ENCODE measurements around the gene BIVM. TPM values are rescaled to one million over a fixed set of nuclear protein-coding genes. Genes with fewer than 3 reads are reported as not detected.

Gene BIVM
- total and polyA plus RNA-seq, 12 donors: 6.1 to 32.9 (median 15.9) TPM

DNA sequence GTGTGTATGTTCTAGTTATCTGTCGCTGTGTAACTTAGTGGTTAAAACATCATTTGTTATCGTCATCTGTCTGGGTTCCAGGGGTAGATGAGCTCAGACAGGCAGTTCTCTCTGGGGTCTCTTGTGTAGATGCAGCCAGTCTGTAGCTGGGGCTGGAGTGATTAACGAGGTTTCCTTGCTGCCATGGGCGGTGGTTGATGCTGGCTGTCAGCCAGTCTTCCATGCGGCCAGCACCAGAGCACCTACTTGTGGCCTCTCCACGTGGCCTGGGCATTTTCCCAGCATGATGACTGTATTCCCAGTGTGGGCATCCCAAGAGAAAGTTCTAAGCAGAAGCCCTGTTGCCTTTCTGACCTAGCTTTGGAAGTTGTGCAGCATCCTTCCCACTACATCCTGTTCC lies 57.6 kb downstream of the BIVM start:
- Histone ChIP-seq H3K27ac (no peak overlapping the region), H3K4me1 (replicated peaks in 1 of 2) (no peaks in the 10 kb centered on the region), H3K4me3 (no peak overlapping the region), H3K36me3 (replicated peaks in 1 of 2) (peaks cover 0 to 86% of the 10 kb centered on the region in 2 donors), H3K9me3 (replicated peaks in 1 of 3) (no peaks in the 10 kb centered on the region), H3K27me3 (no peaks in the 10 kb centered on the region)
- 25 to 45% (median 37%) methylated on average over 4 to 6 of the region's 6 CpGs for WGBS, 4 donors
- peak in 6 of 7 donors; percentile 45 to 69 (median 60) for DNase-seq
- TF ChIP-seq, protein P1, sequence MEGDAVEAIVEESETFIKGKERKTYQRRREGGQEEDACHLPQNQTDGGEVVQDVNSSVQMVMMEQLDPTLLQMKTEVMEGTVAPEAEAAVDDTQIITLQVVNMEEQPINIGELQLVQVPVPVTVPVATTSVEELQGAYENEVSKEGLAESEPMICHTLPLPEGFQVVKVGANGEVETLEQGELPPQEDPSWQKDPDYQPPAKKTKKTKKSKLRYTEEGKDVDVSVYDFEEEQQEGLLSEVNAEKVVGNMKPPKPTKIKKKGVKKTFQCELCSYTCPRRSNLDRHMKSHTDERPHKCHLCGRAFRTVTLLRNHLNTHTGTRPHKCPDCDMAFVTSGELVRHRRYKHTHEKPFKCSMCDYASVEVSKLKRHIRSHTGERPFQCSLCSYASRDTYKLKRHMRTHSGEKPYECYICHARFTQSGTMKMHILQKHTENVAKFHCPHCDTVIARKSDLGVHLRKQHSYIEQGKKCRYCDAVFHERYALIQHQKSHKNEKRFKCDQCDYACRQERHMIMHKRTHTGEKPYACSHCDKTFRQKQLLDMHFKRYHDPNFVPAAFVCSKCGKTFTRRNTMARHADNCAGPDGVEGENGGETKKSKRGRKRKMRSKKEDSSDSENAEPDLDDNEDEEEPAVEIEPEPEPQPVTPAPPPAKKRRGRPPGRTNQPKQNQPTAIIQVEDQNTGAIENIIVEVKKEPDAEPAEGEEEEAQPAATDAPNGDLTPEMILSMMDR (IDR thresholded peaks at IDR 0.05): no peak
- TF ChIP-seq POLR2A (IDR thresholded peaks at IDR 0.05): no peak
- intact Hi-C loops (cut with DNase I): no loop called here

DNA sequence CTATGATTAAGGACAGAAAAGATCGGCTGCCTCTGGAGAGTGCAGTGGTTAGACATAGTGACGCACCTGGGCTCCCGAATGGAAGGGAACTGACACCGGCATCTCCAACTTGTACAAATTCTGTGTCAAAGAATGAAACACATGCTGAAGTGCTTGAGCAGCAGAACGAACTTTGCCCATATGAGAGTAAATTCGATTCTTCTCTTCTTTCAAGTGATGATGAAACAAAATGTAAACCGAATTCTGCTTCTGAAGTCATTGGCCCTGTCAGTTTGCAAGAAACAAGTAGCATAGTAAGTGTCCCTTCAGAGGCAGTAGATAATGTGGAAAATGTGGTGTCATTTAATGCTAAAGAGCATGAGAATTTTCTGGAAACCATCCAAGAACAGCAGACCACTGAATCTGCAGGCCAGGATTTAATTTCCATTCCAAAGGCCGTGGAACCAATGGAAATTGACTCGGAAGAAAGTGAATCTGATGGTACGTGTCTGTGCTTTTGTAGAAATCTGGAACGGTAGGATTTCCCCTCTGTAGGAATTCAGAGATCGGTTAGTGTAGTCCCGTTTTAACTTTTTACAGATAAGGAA lies 63.8 kb downstream of the BIVM start:
- WGBS, 4 donors: 92 to 94% (median 94%) methylated on average over 13 of the region's 13 CpGs
- H3K36me3 ChIP-seq (replicated peaks in 1 of 2): peaks cover 0 to 91% of the 10 kb centered on the region in 2 donors
- H3K27ac ChIP-seq: no peak overlapping the region
- no peaks in the 10 kb centered on the region for H3K9me3 ChIP-seq (replicated peaks in 1 of 3)
- no peaks in the 10 kb centered on the region for H3K4me1 ChIP-seq (replicated peaks in 1 of 2)
- intact Hi-C loops (cut with DNase I): no loop called here
- DNase-seq: no peak
- H3K27me3 ChIP-seq: no peaks in the 10 kb centered on the region
- H3K4me3 ChIP-seq: no peak overlapping the region
- TF ChIP-seq POLR2A (IDR thresholded peaks at IDR 0.05): no peak
- TF ChIP-seq, protein P1 (IDR thresholded peaks at IDR 0.05): no peak

DNA sequence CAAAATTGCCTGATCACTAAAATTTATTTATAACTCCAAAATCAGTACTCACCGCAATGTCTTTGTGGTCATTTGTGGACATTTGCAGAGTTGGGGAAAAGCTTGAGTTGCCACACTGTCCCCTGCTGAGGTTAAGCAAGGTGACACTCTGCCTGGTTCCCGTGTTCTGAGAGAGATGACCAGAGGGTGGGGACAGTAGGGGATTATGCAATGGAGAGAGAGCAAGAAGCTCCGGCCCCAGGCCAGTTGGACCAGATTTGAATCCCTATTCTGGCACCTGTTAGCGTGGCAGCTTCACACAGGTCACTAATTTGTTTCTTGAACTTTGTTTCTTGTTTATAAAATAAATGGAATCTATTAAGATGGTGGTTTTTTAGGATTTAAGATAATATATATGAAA lies 64.7 kb downstream of the BIVM start:
- Histone ChIP-seq H3K4me3 (no peak overlapping the region), H3K27ac (no peak overlapping the region), H3K27me3 (no peaks in the 10 kb centered on the region), H3K4me1 (replicated peaks in 1 of 2) (no peaks in the 10 kb centered on the region), H3K9me3 (replicated peaks in 1 of 3) (no peaks in the 10 kb centered on the region), H3K36me3 (replicated peaks in 1 of 2) (peaks cover 0 to 94% of the 10 kb centered on the region in 2 donors)
- WGBS, 4 donors: 52 to 69% (median 63%) methylated on average over 4 of the region's 4 CpGs
- intact Hi-C loops (cut with DNase I): no loop called here
- DNase-seq: peak in 3 of 7 donors; percentile 19 to 67 (median 47)
- TF ChIP-seq, protein P1 (IDR thresholded peaks at IDR 0.05): no peak
- no peak for TF ChIP-seq POLR2A (IDR thresholded peaks at IDR 0.05)

DNA sequence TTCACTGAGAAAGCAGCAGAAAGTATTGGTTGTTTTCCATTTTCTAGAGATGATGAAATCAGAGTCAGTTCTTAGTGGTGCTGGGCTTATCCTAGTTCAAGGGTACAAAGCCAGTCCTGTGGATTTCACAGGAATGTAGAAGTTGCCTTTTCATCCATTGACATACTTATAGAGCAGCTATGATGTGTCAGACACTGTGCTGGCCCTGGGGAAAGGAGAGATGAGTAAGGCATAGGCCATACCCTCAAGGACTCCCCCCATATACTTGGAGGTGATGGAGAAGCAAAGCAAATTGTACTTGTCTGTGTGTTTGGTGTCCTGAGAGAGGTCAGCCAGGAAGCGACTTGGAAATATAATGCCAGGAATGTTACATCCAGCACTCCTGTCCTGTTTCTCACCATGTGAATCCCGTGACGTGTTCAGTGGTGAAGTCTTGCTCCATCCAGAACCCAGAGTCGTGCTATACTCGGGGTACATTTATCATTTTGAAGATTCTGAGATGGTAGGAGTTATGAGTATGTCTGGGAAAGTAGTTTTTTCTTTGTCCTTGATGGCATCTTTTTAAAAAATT lies 69.5 kb downstream of the BIVM start:
- TF ChIP-seq, protein P1 (IDR thresholded peaks at IDR 0.05): no peak
- no peak for TF ChIP-seq POLR2A (IDR thresholded peaks at IDR 0.05)
- WGBS, 4 donors: 93 to 96% (median 94%) methylated on average over 5 of the region's 5 CpGs
- intact Hi-C loops (cut with DNase I): no loop called here
- H3K9me3 ChIP-seq (replicated peaks in 1 of 3): no peaks in the 10 kb centered on the region
- no peak for DNase-seq
- peaks cover 0 to 67% of the 10 kb centered on the region in 2 donors for H3K36me3 ChIP-seq (replicated peaks in 1 of 2)
- no peak overlapping the region for H3K27ac ChIP-seq
- no peak overlapping the region for H3K4me3 ChIP-seq
- H3K27me3 ChIP-seq: no peaks in the 10 kb centered on the region
- peaks cover 13 to 19% of the 10 kb centered on the region in 2 donors for H3K4me1 ChIP-seq (replicated peaks in 1 of 2)
